SH-SY5Y (cell line): Measurements from ENCODE around the gene DLL1.

Experiments
- GATA2 ChIP-seq: IDR thresholded peaks from 2 replicates; pipeline ENCODE4 v1.6.1; 2011; ENCODE audit warnings: mild to moderate bottlenecking, low read depth, low read length
- GATA3 ChIP-seq: IDR thresholded peaks from 2 replicates; pipeline ENCODE4 v1.6.1; 2011; ENCODE audit warnings: low read depth, mild to moderate bottlenecking, low read length, moderate library complexity

GRCh38 chr6:170247178-170247701, 43.6 kb downstream of the DLL1 start:
- TF ChIP-seq GATA2 (no peak), GATA3 (no peak)
